ENCODE results near the gene UBE2A. TPM values are rescaled to one million over a fixed set of nuclear protein-coding genes. Genes with fewer than 3 reads are reported as not detected.

Gene UBE2A
- total RNA-seq, 1 experiment from 2014 or later, result 43.3 TPM

- TF ChIP-seq CBFB (CRISPR knock-in tag; IDR thresholded peaks at IDR 0.05; ENCODE audit: low read depth), result no peak
- peak; percentile 96 for TF ChIP-seq CREM (CRISPR knock-in tag; IDR thresholded peaks at IDR 0.05)
- TF ChIP-seq MAX (CRISPR knock-in tag; IDR thresholded peaks at IDR 0.05), result peak; percentile 42; the same call in 1 of the 2 replicates
- TF ChIP-seq E2F1 (CRISPR knock-in tag; IDR thresholded peaks at IDR 0.05), result no peak
- TF ChIP-seq IRF2 (CRISPR knock-in tag; IDR thresholded peaks at IDR 0.05; ENCODE audit: borderline replicate concordance, low read depth), result no peak
- TF ChIP-seq JAZF1 (CRISPR knock-in tag; IDR thresholded peaks at IDR 0.05), result no peak
- peak; percentile 92 for TF ChIP-seq USF2 (CRISPR knock-in tag; IDR thresholded peaks at IDR 0.05)
- TF ChIP-seq USF1 (CRISPR knock-in tag; IDR thresholded peaks at IDR 0.05), result peak; percentile 86
- TF ChIP-seq FOXK1 (CRISPR knock-in tag; IDR thresholded peaks at IDR 0.05), result peak; percentile 92
- TF ChIP-seq ZBTB21 (CRISPR knock-in tag; IDR thresholded peaks at IDR 0.05; ENCODE audit: borderline replicate concordance), result no peak
- TF ChIP-seq KAT7 (CRISPR knock-in tag; IDR thresholded peaks at IDR 0.05; ENCODE audit: borderline replicate concordance), result no peak
- TF ChIP-seq MYBL2 (CRISPR knock-in tag; IDR thresholded peaks at IDR 0.05), result no peak
- H3K36me3 Mint-ChIP-seq, result 0 out of 2 replicates have a peak, but pooled peaks cover under 1% of the 10 kb centered on the region
- ChIA-PET POLR2A (no interaction called here), CTCF (interaction anchor here (1.0 kb wide), 1 partner anchor 9 kb away, joined by 4 read pairs; the partner anchor contains the start of gene UBE2A)
- DNase-seq (ENCODE audit: low spot score) (peak; percentile 83), ATAC-seq (peak; percentile 96)
- H3K27me3 Mint-ChIP-seq (ENCODE audit: low read depth), result no peaks in the 10 kb centered on the region
- H3K4me3 Mint-ChIP-seq, result peak within 1 kb of the TSS; percentile 93
- H3K9me3 Mint-ChIP-seq, result no peaks in the 10 kb centered on the region; the same call in 1 of the 2 replicates
- H3K4me1 Mint-ChIP-seq, result 0 out of 2 replicates have a peak, but pooled peaks cover 3% of the 10 kb centered on the region
- peak within 1 kb of the TSS; percentile 93 for H3K27ac Mint-ChIP-seq
Measured at GRCh38 chrX:119565107-119565663, 9.2 kb upstream of the UBE2A start, which contains the start of gene STEEP1. Gene STEEP1 (minus strand): TSS chrX:119565409. CDS start chrX:119565355, 54 bp downstream.

GRCh38 chrX:119570351-119570835, 4.0 kb upstream of the UBE2A start:
- TF ChIP-seq HMGXB4 (CRISPR knock-in tag; IDR thresholded peaks at IDR 0.05) (no peak), ATF1 (CRISPR knock-in tag; IDR thresholded peaks at IDR 0.05) (no peak)
- peaks cover 8% of the 10 kb centered on the region for H3K4me1 Mint-ChIP-seq
- H3K4me3 Mint-ChIP-seq, result no peak overlapping the region
- peaks cover 4% of the 10 kb centered on the region for H3K36me3 Mint-ChIP-seq
- DNase-seq (ENCODE audit: low spot score) (no peak), ATAC-seq (no peak)
- no peaks in the 10 kb centered on the region for H3K27me3 Mint-ChIP-seq (ENCODE audit: low read depth)
- peaks cover 13% of the 10 kb centered on the region for H3K9me3 Mint-ChIP-seq
- CTCF ChIA-PET, result no interaction called here
- POLR2A ChIA-PET, result no interaction called here
- H3K27ac Mint-ChIP-seq, result no peak overlapping the region

- CTCF ChIA-PET, result interaction anchor here (1.8 to 2.4 kb wide), 3 partner anchors 61 to 185 kb away, joined by 7 to 15 read pairs (median 9); partner anchors contain the start of gene SOWAHD
- Mint-ChIP-seq H3K36me3 (peaks cover 6% of the 10 kb centered on the region), H3K4me3 (peak overlapping the region; percentile 86), H3K27ac (no peak overlapping the region; the same call in 1 of the 2 replicates), H3K27me3 (ENCODE audit: low read depth) (no peaks in the 10 kb centered on the region), H3K4me1 (peaks cover 8% of the 10 kb centered on the region), H3K9me3 (peaks cover 13% of the 10 kb centered on the region)
- DNase-seq (ENCODE audit: low spot score) (no peak), ATAC-seq (no peak)
- POLR2A ChIA-PET, result interaction anchor here (1.9 to 2.2 kb wide), 2 partner anchors 120 to 185 kb away, joined by 7 to 8 read pairs; partner anchors contain the start of genes SEPTIN6 and SOWAHD
- no peak for TF ChIP-seq MXD4 (CRISPR knock-in tag; IDR thresholded peaks at IDR 0.05; ENCODE audit: borderline replicate concordance)
- no peak for TF ChIP-seq ZNF121 (CRISPR knock-in tag; IDR thresholded peaks at IDR 0.05)
- TF ChIP-seq HMGA2 (CRISPR knock-in tag; IDR thresholded peaks at IDR 0.05), result no peak
- no peak for TF ChIP-seq STAT6 (CRISPR knock-in tag; conservative IDR thresholded peaks at IDR 0.05; ENCODE audit: low read depth)
- TF ChIP-seq ATF6 (CRISPR knock-in tag; IDR thresholded peaks at IDR 0.05), result no peak
Measured at GRCh38 chrX:119573222-119573621, 1.1 kb upstream of the UBE2A start.
